ENCODE measurements around the gene C1orf74.

DNA sequence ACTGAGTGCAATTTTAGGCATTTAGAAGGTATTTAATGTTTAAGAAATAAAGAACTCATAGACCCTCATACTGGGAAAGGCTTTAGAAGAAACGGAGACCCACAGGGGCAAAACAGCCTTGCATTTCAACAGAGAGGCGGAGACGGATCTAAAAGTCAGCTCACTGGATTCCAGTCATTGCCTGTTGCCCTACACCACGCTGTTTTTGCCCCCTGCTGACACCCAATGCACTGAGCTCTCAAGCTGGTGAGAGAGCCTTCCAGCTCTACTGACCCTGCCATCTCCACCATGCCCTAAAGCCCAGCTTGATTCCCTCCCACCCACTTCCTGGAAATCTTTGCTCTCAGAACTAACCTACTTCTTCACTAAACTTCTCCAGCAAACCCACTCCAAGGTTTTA lies 35.7 kb downstream of the C1orf74 start:
- TF ChIP-seq CTCF (IDR thresholded peaks at IDR 0.05) (no peak), POLR2A (IDR thresholded peaks at IDR 0.05) (no peak)

Data from thyroid gland (tissue), 4 donors.